Ammon's horn (tissue), 1 donor: Measurements from ENCODE around the gene PAF1.
A peak's percentile ranks its signal among the peaks of the same experiment; 100 is the strongest.
"Not testable (repeated sequence)": the region's sequence is repeated elsewhere in the genome, so short reads cannot be mapped to it uniquely, and the experiment has no call there.

Experiments used
- DNase-seq: peaks from one replicate; pipeline ENCODE4 v3.0.0-alpha.2; 2016; ENCODE audit warnings: low spot score

Gene PAF1

GRCh38 chr19:39352381-39353255 lies 38.3 kb downstream of the PAF1 start:
- DNase-seq, result no peak

- DNase-seq, result peak; percentile 47
These were observed 39.3 kb downstream of the PAF1 start for GRCh38 chr19:39351537-39352064.

- DNase-seq, result no peak
These were observed 40.8 kb downstream of the PAF1 start for GRCh38 chr19:39350156-39350555.

- no peak for DNase-seq
These were observed 41.6 kb downstream of the PAF1 start for GRCh38 chr19:39349326-39349725.

GRCh38 chr19:39347332-39348164 lies 43.4 kb downstream of the PAF1 start:
- DNase-seq, result no peak

- no peak for DNase-seq
These were observed 45.0 kb downstream of the PAF1 start for GRCh38 chr19:39345956-39346355.

- DNase-seq, result no peak
These were observed 48.1 kb downstream of the PAF1 start for GRCh38 chr19:39342647-39343305.

- peak; percentile 99 for DNase-seq
These were observed 48.9 kb downstream of the PAF1 start, which contains the start of gene SAMD4B for GRCh38 chr19:39341719-39342604. TSS of gene SAMD4B (plus strand) at chr19:39342421. CDS start at chr19:39356894, 14,473 bp downstream.

- no peak for DNase-seq
These were observed 49.7 kb downstream of the PAF1 start for GRCh38 chr19:39341129-39341718.

GRCh38 chr19:39340156-39340555 lies 50.8 kb downstream of the PAF1 start:
- DNase-seq, result not testable (repeated sequence)

- DNase-seq, result no peak
These were observed 51.2 kb downstream of the PAF1 start for GRCh38 chr19:39339674-39340073.

GRCh38 chr19:39336483-39336882 lies 54.4 kb downstream of the PAF1 start:
- DNase-seq, result no peak
